ENCODE results near the gene TMEM14C. TPM values are rescaled to one million over a fixed set of nuclear protein-coding genes. Genes with fewer than 3 reads are reported as not detected.

TMEM14C gene
- total and polyA plus RNA-seq, 2 donors from 2014 or later: 118 to 210 TPM

GRCh38 chr6:10721850-10722569, 860 bp upstream of the TMEM14C start:
- no peaks in the 10 kb centered on the region for H3K27me3 ChIP-seq (ENCODE audit: control insufficient read depth, insufficient read depth, low read length)
- peaks cover 0 to 17% (median 12%) of the 10 kb centered on the region in 3 donors for H3K4me1 ChIP-seq (ENCODE audit: control insufficient read depth in 2 of 3, insufficient read depth in 2 of 3, low read depth in 1 of 3, low read length in 3 of 3)
- H3K36me3 ChIP-seq (ENCODE audit: control insufficient read depth in 2 of 3, insufficient read depth in 3 of 3, low read length in 3 of 3): peaks cover 0 to 17% (median 3%) of the 10 kb centered on the region in 3 donors
- FAIRE-seq (no peak), DNase-seq (no peak)
- intact Hi-C loops (cut with DNase I): no loop called here
- H3K9ac ChIP-seq (ENCODE audit: low read length in 3 of 3): peak overlapping the region in 2 of 3 donors; percentile 48 to 74
- H3K27ac ChIP-seq (ENCODE audit: low read depth in 2 of 2, low read length in 2 of 2): peak overlapping the region; percentile 68 to 86
- no peaks in the 10 kb centered on the region for H3K9me3 ChIP-seq (ENCODE audit: control insufficient read depth in 2 of 3, insufficient read depth in 1 of 3, low read length in 3 of 3)
- no peak for TF ChIP-seq CTCF (IDR thresholded peaks at IDR 0.05; ENCODE audit: borderline replicate concordance, extremely low read depth, insufficient read depth)
- H3K4me3 ChIP-seq (ENCODE audit: low read length in 3 of 3): peak overlapping the region; percentile 78 to 94 (median 91)

GRCh38 chr6:10722570-10722819, 375 bp upstream of the TMEM14C start:
- peak overlapping the region in 2 of 3 donors; percentile 48 to 74 for H3K9ac ChIP-seq (ENCODE audit: low read length in 3 of 3)
- no peak for FAIRE-seq
- intact Hi-C loops (cut with DNase I): no loop called here
- no peaks in the 10 kb centered on the region for H3K27me3 ChIP-seq (ENCODE audit: control insufficient read depth, insufficient read depth, low read length)
- TF ChIP-seq CTCF (IDR thresholded peaks at IDR 0.05; ENCODE audit: borderline replicate concordance, extremely low read depth, insufficient read depth): no peak
- H3K4me3 ChIP-seq (ENCODE audit: low read length in 3 of 3): peak overlapping the region; percentile 78 to 94 (median 91)
- H3K36me3 ChIP-seq (ENCODE audit: control insufficient read depth in 2 of 3, insufficient read depth in 3 of 3, low read length in 3 of 3): peaks cover 0 to 17% (median 3%) of the 10 kb centered on the region in 3 donors
- H3K4me1 ChIP-seq (ENCODE audit: control insufficient read depth in 2 of 3, insufficient read depth in 2 of 3, low read depth in 1 of 3, low read length in 3 of 3): peaks cover 0 to 17% (median 12%) of the 10 kb centered on the region in 3 donors
- no peak for DNase-seq
- H3K9me3 ChIP-seq (ENCODE audit: control insufficient read depth in 2 of 3, insufficient read depth in 1 of 3, low read length in 3 of 3): no peaks in the 10 kb centered on the region
- peak overlapping the region; percentile 68 to 86 for H3K27ac ChIP-seq (ENCODE audit: low read depth in 2 of 2, low read length in 2 of 2)

- DNase-seq (peak in 1 of 5 donors; percentile 63), FAIRE-seq (no peak)
- Histone ChIP-seq H3K4me3 (ENCODE audit: low read length in 3 of 3) (peak overlapping the region; percentile 91 to 96 (median 94)), H3K27me3 (ENCODE audit: control insufficient read depth, insufficient read depth, low read length) (no peaks in the 10 kb centered on the region), H3K9ac (ENCODE audit: low read length in 3 of 3) (peak overlapping the region; percentile 90 to 97 (median 93)), H3K27ac (ENCODE audit: low read depth in 2 of 2, low read length in 2 of 2) (peak overlapping the region in 1 of 2 donors; percentile 77), H3K4me1 (ENCODE audit: control insufficient read depth in 2 of 3, insufficient read depth in 2 of 3, low read depth in 1 of 3, low read length in 3 of 3) (peaks cover 0 to 17% (median 12%) of the 10 kb centered on the region in 3 donors), H3K9me3 (ENCODE audit: control insufficient read depth in 2 of 3, insufficient read depth in 1 of 3, low read length in 3 of 3) (no peaks in the 10 kb centered on the region), H3K36me3 (ENCODE audit: control insufficient read depth in 2 of 3, insufficient read depth in 3 of 3, low read length in 3 of 3) (peaks cover 0 to 23% (median 6%) of the 10 kb centered on the region in 3 donors)
- TF ChIP-seq CTCF (IDR thresholded peaks at IDR 0.05; ENCODE audit: borderline replicate concordance, extremely low read depth, insufficient read depth): no peak
- intact Hi-C loops (cut with DNase I): no loop called here
Observed at GRCh38 chr6:10723567-10723881, 654 bp downstream of the TMEM14C start.
